A549 (cell line): ENCODE data around the gene ERCC6L. TPM values are rescaled to one million over a fixed set of nuclear protein-coding genes. Genes with fewer than 3 reads are reported as not detected.
A peak's percentile ranks its signal among the peaks of the same experiment; 100 is the strongest.

Source experiments
- ATAC-seq, 2 experiments: fragments of 200-7000 bp in 1 of 2; fragments of >200 bp in 1 of 2; cut with Nextera tagmentation in 1 of 2; cut with Tn5 transposase in 1 of 2; 3 replicates each; pipeline versions ENCODE4 v1.8.0 to v1.9.1; 2018 to 2020; ENCODE audit warnings: mild to moderate bottlenecking in 1 of 2, moderate library complexity in 1 of 2
- CTCF ChIA-PET: fragments of 300-600 bp; sonication (Branson Sonifier 250); formaldehyde crosslinking; extraction: SDS; loops from one replicate; lab custom pipeline; 2021; ENCODE audit warnings: antibody characterized with exemption, inconsistent platforms; lab: Yijun Ruan, JAX
- POLR2A ChIA-PET: fragments of 350-600 bp; formaldehyde crosslinking; extraction: SDS; loops from one replicate; lab custom pipeline; 2021; ENCODE audit warnings: antibody characterized with exemption, inconsistent platforms; lab: Yijun Ruan, JAX
- DNase-seq, 2 experiments: peaks; one replicate each; pipeline versions ENCODE4 v3.0.0 to v3.0.0-alpha.2; 2011 to 2016; ENCODE audit warnings: low read depth in 1 of 2, low spot score in 1 of 2
- FAIRE-seq: peaks from 2 replicates; lab custom pipeline; 2011; peaks lifted over from hg19 to GRCh38; lab: Jason Lieb, UNC
- H3K27ac ChIP-seq, 2 experiments: fragments of >200 bp; sonication (Bioruptor Twin); formaldehyde crosslinking; 3 replicates each; pipeline ENCODE4 v1.5.1; 2016 to 2017
- H3K4me1 ChIP-seq: fragments of >200 bp; sonication (Bioruptor Twin); formaldehyde crosslinking; 3 replicates; pipeline ENCODE4 v1.6.1; 2016
- H3K4me2 ChIP-seq: fragments of >200 bp; sonication (Bioruptor Twin); formaldehyde crosslinking; 3 replicates; pipeline ENCODE4 v1.6.1; 2016
- H3K4me3 ChIP-seq: fragments of >200 bp; sonication (Bioruptor Twin); formaldehyde crosslinking; 3 replicates; pipeline ENCODE4 v1.5.1; 2016
- H3K9me3 ChIP-seq: fragments of >200 bp; sonication (Bioruptor Twin); formaldehyde crosslinking; 3 replicates; pipeline ENCODE4 v1.6.1; 2016
- ATOH8 ChIP-seq: fragments of 250-450 bp; sonication (Bioruptor Pico); IDR thresholded peaks from 2 replicates; pipeline ENCODE4 v1.5.0; 2020; ENCODE audit warnings: low read depth, mild to moderate bottlenecking, moderate library complexity
- CEBPB ChIP-seq, 2 experiments: fragments of >200 bp in 1 of 2; sonication (Bioruptor Twin) in 1 of 2; formaldehyde crosslinking in 1 of 2; IDR thresholded peaks; 2 replicates each; pipeline ENCODE4 v1.6.1; 2012 to 2016
- CHD2 ChIP-seq: fragments of 150-350 bp; IDR thresholded peaks from 2 replicates; pipeline ENCODE4 v1.6.1; 2014; ENCODE audit warnings: low read length; ENCODE audit not compliant: partially characterized antibody
- CHD4 ChIP-seq: fragments of 200-600 bp; sonication (generic); IDR thresholded peaks from 2 replicates; pipeline ENCODE4 v1.6.1; 2016; ENCODE audit warnings: antibody characterized with exemption, mild to moderate bottlenecking, borderline replicate concordance
- EHF ChIP-seq: fragments of 250-450 bp; sonication (Bioruptor Pico); IDR thresholded peaks from 2 replicates; pipeline ENCODE4 v1.5.0; 2020; ENCODE audit warnings: mild to moderate bottlenecking
- EHMT2 ChIP-seq: fragments of 200-600 bp; sonication (generic); IDR thresholded peaks from 2 replicates; pipeline ENCODE4 v1.6.1; 2016; ENCODE audit warnings: antibody characterized with exemption, low read depth, mild to moderate bottlenecking, moderate library complexity
- EP300 ChIP-seq, 2 experiments: fragments of >200 bp; sonication (Bioruptor Twin); formaldehyde crosslinking; IDR thresholded peaks; 2 replicates in 1 of 2; 3 replicates in 1 of 2; pipeline ENCODE4 v1.6.1; 2016 to 2017
- FOSL2 ChIP-seq, 2 experiments: fragments of 450-650 bp in 1 of 2; fragments of >200 bp in 1 of 2; sonication (Bioruptor Twin) in 1 of 2; formaldehyde crosslinking; IDR thresholded peaks; 2 replicates each; pipeline versions ENCODE4 v1.5.0 to v1.6.1; 2016 to 2020; ENCODE audit warnings: mild to moderate bottlenecking in 1 of 2, moderate library complexity in 1 of 2
- HDAC2 ChIP-seq: fragments of 200-600 bp; sonication (generic); IDR thresholded peaks from 2 replicates; pipeline ENCODE4 v1.6.1; 2016
- HES2 ChIP-seq: fragments of >200 bp; sonication (Bioruptor Twin); formaldehyde crosslinking; IDR thresholded peaks from 2 replicates; pipeline ENCODE4 v1.6.1; 2016
- HEYL ChIP-seq: fragments of 250-450 bp; sonication (Bioruptor Pico); IDR thresholded peaks from 2 replicates; pipeline ENCODE4 v1.8.0; 2021; ENCODE audit warnings: mild to moderate bottlenecking, moderate library complexity
- HOXB13 ChIP-seq: fragments of 250-450 bp; sonication (Bioruptor Pico); IDR thresholded peaks from 2 replicates; pipeline ENCODE4 v1.5.0; 2020; ENCODE audit warnings: low read depth, mild to moderate bottlenecking, moderate library complexity
- JUN ChIP-seq, 2 experiments: fragments of >200 bp; sonication (Bioruptor Twin); formaldehyde crosslinking; IDR thresholded peaks; 2 replicates in 1 of 2; 3 replicates in 1 of 2; pipeline ENCODE4 v1.6.1; 2016 to 2017
- KDM5A ChIP-seq: fragments of 200-600 bp; sonication (generic); IDR thresholded peaks from 2 replicates; pipeline ENCODE4 v1.6.1; 2016; ENCODE audit warnings: antibody characterized with exemption, mild to moderate bottlenecking
- MAFK ChIP-seq: fragments of 450-650 bp; IDR thresholded peaks from 2 replicates; pipeline ENCODE4 v1.6.1; 2014; ENCODE audit not compliant: partially characterized antibody
- MAX ChIP-seq: IDR thresholded peaks from 2 replicates; pipeline ENCODE4 v1.6.1; 2012
- MAZ ChIP-seq: fragments of 150-350 bp; IDR thresholded peaks from 2 replicates; pipeline ENCODE4 v1.6.1; 2014; ENCODE audit warnings: antibody characterized with exemption, low read depth, low read length, borderline replicate concordance
- MYC ChIP-seq: IDR thresholded peaks from 2 replicates; pipeline ENCODE4 v1.6.1; 2012; ENCODE audit warnings: mild to moderate bottlenecking, inconsistent platforms, low read length, improper control_type of control experiment, borderline replicate concordance
- PBX3 ChIP-seq: IDR thresholded peaks from 2 replicates; pipeline ENCODE4 v1.6.1; 2012
- PHF8 ChIP-seq: fragments of 200-600 bp; sonication (generic); IDR thresholded peaks from 2 replicates; pipeline ENCODE4 v1.6.1; 2016; ENCODE audit warnings: low read depth, mild to moderate bottlenecking, antibody characterized with exemption, moderate library complexity, borderline replicate concordance
- RAD21 ChIP-seq, 2 experiments: fragments of >200 bp in 1 of 2; sonication (Bioruptor Twin) in 1 of 2; formaldehyde crosslinking in 1 of 2; IDR thresholded peaks in 1 of 2; conservative IDR thresholded peaks in 1 of 2; 2 replicates in 1 of 2; 3 replicates in 1 of 2; pipeline ENCODE4 v1.6.1; 2012 to 2018; ENCODE audit warnings: inconsistent platforms in 1 of 2
- RFX5 ChIP-seq: fragments of 450-650 bp; IDR thresholded peaks from 2 replicates; pipeline ENCODE4 v1.7.1; 2014; ENCODE audit warnings: antibody characterized with exemption, mild to moderate bottlenecking, moderate library complexity
- TFCP2L1 ChIP-seq: fragments of 250-450 bp; sonication (Bioruptor Pico); IDR thresholded peaks from 2 replicates; pipeline ENCODE4 v1.5.0; 2021; ENCODE audit warnings: mild to moderate bottlenecking
- USF2 ChIP-seq: fragments of 450-650 bp; IDR thresholded peaks from 2 replicates; pipeline ENCODE4 v1.6.1; 2014; ENCODE audit warnings: antibody characterized with exemption
- ZFP36 ChIP-seq: fragments of 450-650 bp; IDR thresholded peaks from 2 replicates; pipeline ENCODE4 v1.6.1; 2014; ENCODE audit warnings: borderline replicate concordance; ENCODE audit not compliant: partially characterized antibody
- WGBS: methylation state at CpG from one replicate; pipeline ENCODE4 v1.1.6; 2017; ENCODE audit errors: missing lambda C conversion rate; 5-methylcytosine and 5-hydroxymethylcytosine counted together
- polyA plus RNA-seq, 4 experiments: library from polyadenylated mRNA; depleted of rRNA in 3 of 4; stranded (reverse); fragments of >200 nt; fragmentation: RNase III in 1 of 4; extraction: RNeasy Plus Mini Kit Qiagen cat#74134 plus additional on column Dnase treatment in 1 of 4; gene quantifications; 2 replicates in 3 of 4; 3 replicates in 1 of 4; pipeline ENCODE4 v1.2.3, GENCODE V29; 2011 to 2017

Gene ERCC6L
- polyA plus RNA-seq, 2 of the 4 experiments (the other 2 are of a cell fraction): 10.4 to 13.5 TPM

- peaks cover 18% of the 10 kb centered on the region for H3K4me1 ChIP-seq
- peak overlapping the region; percentile 60 for H3K4me2 ChIP-seq
- H3K4me3 ChIP-seq: no peak overlapping the region
- no peaks in the 10 kb centered on the region for H3K9me3 ChIP-seq
- 54% methylated on average over 7 of the region's 7 CpGs for WGBS
- POLR2A ChIA-PET: interaction anchor here (1.0 to 1.8 kb wide), 2 partner anchors 21 to 37 kb away, joined by 3 to 8 read pairs; partner anchors contain the start of genes ERCC6L and PIN4
- peak overlapping the region; percentile 59 to 75; a peak in 5 of 6 replicates for H3K27ac ChIP-seq
- FAIRE-seq (peak; percentile 72), DNase-seq (peak in 1 of 2 experiments; percentile 68), ATAC-seq (peak; percentile 70 to 92)
- CTCF ChIA-PET: interaction anchor here (1.1 to 1.7 kb wide), 2 partner anchors 9 to 75 kb away, joined by 3 to 8 read pairs; no protein-coding TSS in a partner anchor
- no peak for TF ChIP-seq HOXB13 (CRISPR knock-in tag)
- TF ChIP-seq HDAC2: no peak
- no peak for TF ChIP-seq FOSL2 (IDR thresholded peaks at IDR 0.05)
- peak; percentile 34; the same call in 1 of the 2 replicates for TF ChIP-seq FOSL2 (CRISPR knock-in tag; IDR thresholded peaks at IDR 0.05)
- TF ChIP-seq CEBPB (IDR thresholded peaks at IDR 0.05): no peak
- TF ChIP-seq MYC: no peak
Measured at GRCh38 chrX:72201836-72202536, 36.8 kb downstream of the ERCC6L start.

GRCh38 chrX:72182924-72183323, 55.9 kb downstream of the ERCC6L start:
- DNase-seq (no peak), FAIRE-seq (no peak), ATAC-seq (no peak)
- H3K4me3 ChIP-seq: peak overlapping the region; percentile 88
- 71% methylated on average over 2 of the region's 2 CpGs for WGBS
- ChIA-PET POLR2A (no interaction called here), CTCF (no interaction called here)
- H3K4me2 ChIP-seq: peak overlapping the region; percentile 96
- TF ChIP-seq MAZ: no peak
- no peak for TF ChIP-seq RAD21 (conservative IDR thresholded peaks at IDR 0.05 in 1 of 2, IDR thresholded peaks at IDR 0.05 in 1 of 2)
- TF ChIP-seq ATOH8: no peak
- TF ChIP-seq EHMT2: no peak
- no peak for TF ChIP-seq EP300 (IDR thresholded peaks at IDR 0.05)
- TF ChIP-seq USF2: no peak
- no peak for TF ChIP-seq MAX
- H3K27ac ChIP-seq: no peak overlapping the region
- no peaks in the 10 kb centered on the region for H3K9me3 ChIP-seq
- H3K4me1 ChIP-seq: peaks cover 10% of the 10 kb centered on the region

GRCh38 chrX:72181178-72182125, 57.4 kb downstream of the ERCC6L start, which contains the start of gene PIN4:
Gene PIN4, plus strand, starts transcription at chrX:72181757. Its CDS starts 29 bp downstream, at chrX:72181786.
- Histone ChIP-seq H3K4me3 (peak within 1 kb of the TSS; percentile 88), H3K4me2 (peak within 1 kb of the TSS; percentile 96), H3K4me1 (peaks cover 10% of the 10 kb centered on the region), H3K9me3 (no peaks in the 10 kb centered on the region), H3K27ac (peak within 1 kb of the TSS; percentile 82 to 90)
- CTCF ChIA-PET: interaction anchor here (1.2 kb wide), 1 partner anchor 162 kb away, joined by 4 read pairs; no protein-coding TSS in a partner anchor
- WGBS: 2% methylated on average over 38 of the region's 46 CpGs
- peak; percentile 84 to 98 for DNase-seq
- peak; percentile 81 for FAIRE-seq
- POLR2A ChIA-PET: interaction anchor here (0.6 to 2.0 kb wide), 16 partner anchors 9 to 898 kb away, joined by 3 to 22 read pairs (median 4); partner anchors contain the start of genes ERCC6L, NONO, RPS4X and RTL5
- peak; percentile 97 to 99 for ATAC-seq
- TF ChIP-seq CHD4 (no peak), FOSL2 (IDR thresholded peaks at IDR 0.05) (no peak), FOSL2 (CRISPR knock-in tag; IDR thresholded peaks at IDR 0.05) (no peak), HEYL (CRISPR knock-in tag) (no peak), PBX3 (no peak), ZFP36 (no peak), MAX (peak; percentile 60), CHD2 (no peak), JUN (IDR thresholded peaks at IDR 0.05) (peak; percentile 49 to 81), EHF (CRISPR knock-in tag) (no peak), TFCP2L1 (CRISPR knock-in tag) (no peak), KDM5A (peak; percentile 87), RAD21 (conservative IDR thresholded peaks at IDR 0.05 in 1 of 2, IDR thresholded peaks at IDR 0.05 in 1 of 2) (peak in 1 of 2 experiments; percentile 2; a peak in 1 of 5 replicates), RFX5 (no peak), HES2 (no peak), PHF8 (peak; percentile 56; the same call in 1 of the 2 replicates), MAFK (no peak)
